Activated CD8-positive, alpha-beta memory T cell treated with anti-CD3 and anti-CD28 coated beads for 48 hours (primary cell): Measurements from ENCODE around the gene LAMA2.
"Not testable (repeated sequence)": the region's sequence is repeated elsewhere in the genome, so short reads cannot be mapped to it uniquely, and the experiment has no call there.

Experiments
- DNase-seq, 3 experiments: peaks; one replicate each; pipeline ENCODE4 v3.0.0-alpha.2; 2020; ENCODE audit warnings: low read depth in 2 of 3, low spot score in 2 of 3

LAMA2 gene

DNA sequence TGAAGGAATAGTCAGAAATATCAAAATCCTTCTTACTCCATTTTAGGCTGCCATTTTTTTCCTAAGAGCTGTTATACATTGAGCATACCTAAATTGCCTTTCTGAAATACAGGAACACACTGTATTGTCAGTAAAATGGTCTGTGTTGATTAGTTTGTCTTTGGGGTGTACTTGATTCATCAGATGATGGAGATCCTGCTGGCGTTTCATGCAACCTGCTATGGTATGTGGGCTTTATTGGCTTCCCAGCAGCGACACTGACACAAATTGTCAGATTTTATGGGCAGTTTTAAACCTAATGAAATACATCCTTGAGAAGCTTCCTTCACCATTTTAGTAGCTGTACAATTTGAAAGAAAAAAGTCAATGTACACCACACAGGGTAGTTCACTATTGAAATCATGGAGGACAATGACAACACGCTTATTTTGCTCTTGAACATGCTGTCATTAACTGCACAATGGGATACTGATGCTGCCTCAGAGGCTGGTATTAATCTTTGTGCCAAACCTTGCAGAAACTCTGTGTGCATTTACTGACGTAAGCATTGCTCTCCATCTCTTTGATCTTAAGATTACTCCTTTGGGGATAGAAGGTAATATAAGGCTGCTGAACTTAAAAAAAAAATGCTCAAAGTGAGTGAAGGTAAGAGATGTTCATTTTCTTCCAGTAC is 124.9 kb downstream of the LAMA2 start:
- no peak for DNase-seq

DNA sequence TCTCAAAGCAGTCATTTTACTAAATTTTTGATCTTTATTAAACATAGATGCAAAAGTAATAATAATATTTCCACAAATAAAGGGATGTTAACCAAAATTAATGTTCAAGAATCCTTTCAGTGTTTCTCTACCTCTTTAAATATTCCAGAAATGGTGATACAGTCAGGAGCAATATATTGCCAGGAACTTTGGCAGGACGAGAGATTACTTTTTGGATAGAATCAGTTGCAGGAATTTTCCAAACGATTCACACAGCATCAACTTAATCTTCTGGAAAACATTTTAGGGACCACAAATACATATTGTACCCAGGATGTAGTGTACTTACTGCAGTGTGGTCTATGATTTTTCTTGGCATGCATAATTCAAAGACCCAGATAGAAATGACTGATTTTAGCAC is 125.7 kb downstream of the LAMA2 start:
- DNase-seq = no peak

DNA sequence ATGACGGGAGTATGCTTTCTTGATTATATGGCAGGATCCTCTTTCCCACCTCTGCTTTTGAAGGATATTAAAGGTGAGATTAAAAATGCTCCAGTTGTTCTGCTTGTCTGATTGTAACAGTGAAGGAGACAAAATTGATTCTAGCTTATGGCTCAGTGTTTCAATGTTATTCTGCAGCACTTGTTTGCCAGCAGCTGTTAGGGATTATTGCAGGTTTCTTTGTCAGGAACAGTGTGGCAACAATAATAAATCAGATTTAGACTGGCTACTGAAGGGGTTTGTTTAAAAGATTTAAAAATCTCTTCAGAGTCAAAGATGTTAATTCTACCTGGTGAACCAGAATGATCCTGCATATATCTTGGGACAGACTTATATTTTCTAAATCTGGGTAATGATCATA is 126.9 kb downstream of the LAMA2 start:
- DNase-seq = no peak

DNA sequence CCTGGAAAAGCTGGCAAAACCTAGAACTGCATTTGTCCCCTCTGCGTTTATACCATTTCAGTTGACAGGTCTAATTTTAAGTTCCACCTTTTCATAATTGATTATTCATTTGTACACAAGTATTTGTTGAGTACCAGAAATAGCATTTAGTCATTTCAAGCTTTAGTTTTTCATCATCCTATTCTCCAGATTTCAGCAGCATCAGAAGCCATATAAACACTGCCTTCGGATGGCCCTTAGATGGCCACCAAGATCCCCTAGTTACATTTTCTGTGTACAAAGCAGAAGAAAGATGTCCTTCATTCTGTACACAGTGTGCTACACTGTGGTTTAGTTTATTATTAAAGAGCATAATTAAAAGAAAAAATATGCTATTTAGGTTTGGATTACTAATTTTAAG is 131.4 kb downstream of the LAMA2 start:
- DNase-seq = no peak

DNA sequence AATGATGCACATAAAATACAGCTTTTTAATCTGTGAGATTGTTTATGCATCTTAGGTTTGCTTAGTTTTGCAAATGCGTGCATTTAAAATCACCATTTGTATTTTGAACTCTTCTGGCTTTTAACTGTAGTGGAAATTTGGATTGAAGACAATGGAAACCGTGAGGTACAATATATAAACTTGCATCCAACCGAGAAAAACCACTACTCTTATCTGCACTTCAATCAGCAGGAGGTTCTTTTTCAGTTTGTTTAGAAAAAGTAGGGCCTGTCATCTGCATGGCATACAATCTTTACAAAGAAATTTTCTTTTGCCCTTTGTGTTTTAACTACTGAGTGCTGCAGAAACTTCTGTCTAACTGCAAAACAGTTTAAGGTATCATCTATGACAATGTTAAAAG is 132.8 kb downstream of the LAMA2 start:
- DNase-seq = no peak

DNA sequence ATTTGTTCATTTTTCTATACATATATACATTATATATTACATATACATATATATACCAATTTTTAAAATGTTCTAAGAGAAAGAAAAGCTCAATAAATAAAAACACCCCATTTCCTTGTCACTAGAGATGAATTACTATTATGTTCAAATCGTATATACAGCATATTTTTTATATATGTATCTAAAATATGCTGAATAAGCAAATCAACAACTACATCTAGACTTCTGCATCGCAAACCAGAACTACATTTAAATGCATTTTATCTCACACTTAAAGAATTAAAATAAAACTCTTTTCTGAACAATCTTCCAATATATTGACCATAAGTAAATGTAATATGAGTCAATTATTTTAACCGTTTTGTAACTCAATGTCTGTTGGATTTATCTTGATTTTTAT is 133.9 kb downstream of the LAMA2 start:
- no peak for DNase-seq

DNA sequence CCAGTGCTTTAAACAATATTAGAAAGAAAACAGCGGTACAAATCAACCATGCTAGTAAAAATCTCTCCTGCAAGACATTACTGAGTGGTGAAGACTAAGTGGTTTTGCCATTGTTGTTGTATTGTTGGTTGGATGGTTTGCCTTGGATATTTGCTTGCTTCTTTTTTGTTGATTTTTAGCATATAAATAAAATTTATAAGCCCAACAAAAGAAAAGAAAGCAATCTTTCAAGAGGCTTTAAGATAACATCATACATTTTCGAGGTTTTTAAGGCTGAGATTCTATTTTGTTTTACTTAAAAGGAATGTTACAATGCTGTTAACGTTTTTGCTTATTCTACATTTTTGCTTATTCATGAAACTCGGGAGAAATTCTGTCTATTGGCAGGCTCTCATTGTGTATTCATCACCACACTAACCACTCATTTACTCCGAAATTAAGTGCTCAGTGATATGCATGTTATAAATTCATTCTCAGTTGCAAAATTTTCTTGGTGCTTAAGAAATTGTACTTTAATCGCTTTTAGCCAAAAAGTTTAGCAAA is 139.1 kb downstream of the LAMA2 start:
- no peak for DNase-seq

DNA sequence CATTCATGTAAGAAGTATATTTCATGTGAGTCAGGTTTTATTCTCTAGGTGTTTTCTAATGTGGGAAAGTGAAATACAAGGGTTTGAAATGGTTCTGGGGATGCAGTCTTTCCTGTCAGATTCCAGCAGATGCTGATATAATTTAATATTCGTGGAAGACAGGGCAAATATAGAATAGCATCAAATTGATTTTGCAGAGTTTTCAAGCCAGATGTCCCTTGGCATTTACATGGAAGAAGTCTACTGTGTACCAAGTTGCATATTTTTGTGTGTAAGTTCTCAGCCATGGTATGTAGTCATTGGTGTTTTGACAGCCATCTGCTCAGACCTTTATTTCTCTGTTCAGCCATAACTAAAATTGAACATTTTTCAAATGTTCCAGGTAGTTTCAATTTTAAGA is 143.7 kb downstream of the LAMA2 start:
- no peak for DNase-seq

DNA sequence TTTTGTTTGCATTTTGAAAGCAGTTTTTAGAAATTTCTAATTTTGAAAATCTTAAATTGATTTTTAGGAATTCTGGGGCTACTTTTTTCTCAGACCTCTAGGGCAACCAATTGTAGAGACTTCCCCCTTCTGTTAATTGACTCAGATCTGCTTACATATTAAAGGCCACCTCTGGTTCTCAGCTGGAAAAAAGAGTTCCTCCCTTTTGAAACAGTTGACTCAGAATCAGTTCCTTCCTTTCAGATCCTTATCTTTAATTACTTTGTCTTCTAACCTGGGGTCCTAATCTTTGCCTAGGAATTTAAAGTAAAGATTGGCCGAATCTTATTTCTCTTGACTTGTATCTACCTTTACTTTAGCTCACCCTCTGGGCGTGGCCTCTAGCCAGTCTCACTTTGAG is 146.8 kb downstream of the LAMA2 start:
- DNase-seq = no peak

DNA sequence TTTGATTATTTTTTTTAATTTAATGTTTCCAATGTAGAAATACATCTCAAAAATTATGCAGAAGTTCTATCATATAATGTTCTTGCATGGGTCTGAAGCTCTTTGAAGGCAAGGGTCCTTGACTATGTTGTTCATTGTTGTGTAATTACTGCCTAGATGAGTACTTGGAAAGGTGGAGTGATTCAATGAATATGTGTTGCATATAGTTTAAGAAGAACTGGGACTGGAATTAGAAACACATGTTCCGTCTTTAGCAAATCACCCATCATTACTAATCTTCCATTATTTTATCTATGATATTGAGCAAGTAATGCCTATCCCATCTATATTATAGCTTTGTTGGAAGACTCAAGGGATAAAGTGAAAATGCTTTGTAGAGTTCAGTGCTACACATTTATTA is 147.3 kb downstream of the LAMA2 start:
- DNase-seq = no peak

DNA sequence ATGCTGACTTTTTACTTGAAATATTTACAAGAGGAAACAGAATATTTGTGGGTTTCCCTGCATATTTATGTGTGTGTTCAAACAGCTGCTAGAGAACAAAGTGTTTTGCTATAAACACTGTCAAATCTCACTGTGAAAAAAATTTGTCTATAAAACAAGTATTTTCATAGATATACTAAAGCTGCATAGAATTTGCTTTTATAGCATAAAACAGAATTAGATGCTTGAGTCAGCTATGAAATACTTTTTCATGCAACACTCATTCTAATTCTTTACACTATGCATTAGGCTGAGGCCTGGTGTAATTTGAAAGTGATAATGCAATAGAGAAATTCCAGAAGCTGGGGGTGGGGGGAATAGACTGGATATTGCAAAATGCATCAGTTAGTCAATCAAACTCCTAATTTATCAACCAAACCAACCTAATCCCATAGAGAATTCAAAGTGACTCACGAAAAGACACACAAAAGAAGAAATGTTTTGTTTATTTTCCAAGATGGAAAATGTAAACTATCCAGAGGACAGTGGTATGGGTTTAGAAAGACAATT is 148.2 kb downstream of the LAMA2 start:
- no peak for DNase-seq

DNA sequence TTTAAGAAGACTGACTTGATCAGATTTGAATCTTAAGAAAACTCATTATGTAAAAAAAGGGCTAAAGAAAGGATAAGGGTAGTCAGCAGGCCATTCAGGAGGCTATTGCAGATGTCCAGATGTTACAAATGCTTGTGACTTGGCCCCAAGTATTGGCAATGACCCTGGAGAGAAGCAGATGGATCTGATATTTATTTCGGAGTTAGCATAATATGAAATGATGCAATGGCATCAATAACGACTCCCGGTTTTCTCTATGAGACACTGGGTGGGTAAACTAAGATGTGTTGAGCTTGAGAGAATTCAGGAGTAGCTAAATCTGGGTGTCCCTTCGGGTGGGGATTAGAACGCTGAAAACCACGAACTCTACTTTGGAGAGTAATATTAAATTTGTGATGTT is 149.7 kb downstream of the LAMA2 start:
- no peak for DNase-seq

DNA sequence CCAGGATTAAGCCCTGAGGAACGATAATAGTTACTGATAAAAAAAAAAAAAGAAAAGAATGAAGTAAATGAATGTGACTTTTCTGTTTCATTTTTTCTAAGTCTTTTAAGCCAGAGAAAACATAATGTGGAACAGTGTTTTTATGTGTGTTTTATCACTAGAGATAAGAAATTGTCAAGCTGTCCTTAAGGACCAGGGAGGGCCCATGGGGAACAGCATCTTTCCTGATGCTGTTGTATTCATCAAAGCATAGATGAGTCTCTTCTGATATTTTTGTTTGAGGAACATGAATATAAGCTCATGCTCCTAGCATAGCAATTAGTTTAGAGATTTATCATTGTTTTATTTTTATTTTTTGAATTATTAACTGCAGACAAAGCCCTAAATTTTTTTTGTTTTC is 150.2 kb downstream of the LAMA2 start:
- DNase-seq = no peak

DNA sequence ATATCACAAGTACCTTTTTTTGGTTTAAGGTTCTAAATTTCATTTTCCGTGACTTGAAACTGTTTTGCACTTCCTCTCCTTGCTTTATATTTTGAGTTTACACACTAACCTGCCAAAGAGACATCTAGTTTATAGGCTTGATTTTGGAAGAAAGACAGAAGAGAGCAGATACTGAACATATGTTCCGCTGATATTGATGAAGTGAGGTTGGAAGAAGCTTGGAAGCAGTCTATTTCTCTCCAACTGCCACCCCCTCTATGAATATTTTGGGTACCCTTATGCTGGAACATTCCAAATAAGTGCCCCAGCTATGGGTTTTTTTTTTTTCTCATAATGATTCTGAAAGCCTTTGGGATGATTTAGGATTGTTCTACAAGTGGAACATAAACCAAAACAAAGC is 150.6 kb downstream of the LAMA2 start:
- no peak for DNase-seq

DNA sequence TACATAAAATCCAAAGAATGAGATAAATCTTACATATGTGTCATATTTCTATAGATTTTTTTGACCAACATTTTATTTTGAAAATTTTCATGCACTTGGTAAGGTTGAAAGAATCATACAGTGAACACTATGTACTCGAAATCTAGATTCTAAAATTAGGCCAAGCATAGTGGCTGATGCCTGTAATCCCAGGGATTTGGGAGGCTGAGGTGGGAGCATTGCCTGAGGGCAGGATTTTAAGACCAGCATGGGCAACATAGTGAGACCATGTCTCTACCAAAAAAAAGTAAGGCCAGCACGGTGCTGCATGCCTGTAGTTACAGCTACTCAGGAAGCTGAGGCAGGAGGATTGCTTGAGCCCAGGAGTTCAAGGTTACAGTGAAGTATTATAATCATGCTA is 158.6 kb downstream of the LAMA2 start:
- DNase-seq = no peak

DNA sequence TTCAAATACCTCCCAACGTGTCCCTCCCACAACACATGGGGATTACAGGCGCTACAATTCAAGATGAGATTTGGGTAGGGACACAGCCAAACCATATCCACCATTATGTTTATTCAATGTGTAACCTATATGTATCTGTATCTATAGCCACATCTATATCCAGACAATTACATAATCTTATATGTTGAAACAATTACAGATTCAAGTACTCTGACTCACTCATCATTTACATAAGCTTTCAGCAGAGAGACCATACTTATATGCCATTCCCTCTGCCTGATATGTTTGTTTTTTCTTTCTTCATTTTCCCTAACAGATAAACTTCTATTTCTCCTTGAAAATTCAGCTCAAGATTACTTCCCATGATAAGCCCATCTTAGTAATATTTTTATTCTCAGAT is 163.6 kb downstream of the LAMA2 start:
- DNase-seq = no peak

DNA sequence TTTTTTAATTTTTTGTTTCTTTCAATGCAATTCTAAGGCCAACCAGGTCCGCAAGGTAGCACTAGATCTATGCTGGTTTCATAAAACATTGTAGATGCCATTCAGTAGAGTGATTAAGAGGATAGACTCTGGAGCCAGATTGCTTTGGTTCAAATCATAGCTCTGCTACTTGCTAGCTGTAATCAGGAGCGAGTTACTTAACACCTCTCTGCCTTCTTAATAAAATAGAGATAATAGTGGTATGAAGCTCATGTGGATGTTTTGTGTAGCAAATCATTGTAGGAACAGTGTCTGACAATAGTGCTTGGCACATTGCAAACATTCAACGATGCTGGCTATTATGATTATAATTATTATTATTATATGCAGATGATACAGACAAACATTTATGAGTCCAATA is 164.9 kb downstream of the LAMA2 start:
- no peak for DNase-seq

DNA sequence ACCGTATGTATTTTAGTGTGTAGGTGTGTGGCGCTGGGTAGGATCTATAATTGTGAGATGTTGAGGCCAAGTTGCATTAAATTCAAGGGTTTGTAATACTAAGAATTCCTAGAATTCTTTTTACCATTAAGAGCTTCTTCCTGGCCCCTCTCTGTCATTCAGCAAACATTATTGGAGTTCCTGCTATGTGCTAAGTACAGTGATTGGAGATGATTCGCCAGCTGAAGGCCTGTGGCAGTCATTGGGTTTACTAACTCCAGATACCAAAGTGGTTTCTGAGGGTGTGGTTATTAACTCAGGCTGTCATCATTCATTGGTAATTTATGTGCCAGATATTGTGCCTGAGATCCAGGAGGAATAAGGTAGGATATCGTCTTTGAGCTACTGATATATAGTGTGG is 167.1 kb downstream of the LAMA2 start:
- DNase-seq = no peak

DNA sequence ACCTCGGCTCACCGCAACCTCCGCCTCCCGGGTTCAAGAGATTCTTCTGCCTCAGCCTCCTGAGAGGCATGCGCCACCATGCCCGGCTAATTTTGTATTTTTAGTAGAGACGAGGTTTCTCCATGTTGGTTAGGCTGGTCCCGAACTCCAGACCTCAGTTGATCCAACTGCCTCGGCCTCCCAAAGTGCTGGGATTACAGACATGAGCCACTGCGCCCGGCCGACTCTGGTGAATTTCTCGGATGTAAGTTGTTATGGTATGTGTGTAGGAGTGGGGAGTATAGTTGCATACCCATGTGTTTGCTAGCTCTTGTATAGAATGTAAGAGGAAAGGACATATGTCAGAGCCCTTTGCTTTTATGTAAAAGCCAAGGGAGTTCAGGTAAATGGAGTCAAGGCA is 170.2 kb downstream of the LAMA2 start:
- DNase-seq = not testable (repeated sequence)

DNA sequence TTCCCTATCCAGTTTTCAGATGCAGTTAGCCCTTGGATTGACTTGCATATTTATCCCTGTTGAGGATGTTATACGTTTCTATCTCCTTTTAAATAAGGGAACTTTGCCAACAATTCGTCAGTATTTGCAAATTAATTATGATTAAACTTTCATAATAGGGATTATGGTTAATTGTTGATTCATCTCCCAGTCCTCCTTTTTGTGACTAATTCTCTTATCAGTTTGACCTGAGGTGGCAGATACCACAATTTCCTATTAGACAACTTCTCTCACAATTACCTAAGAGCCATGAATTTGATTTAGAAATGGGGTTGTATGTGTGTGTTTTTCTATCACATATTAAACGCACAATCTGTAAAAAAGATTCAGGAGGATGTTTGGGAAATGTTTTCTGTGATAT is 172.9 kb downstream of the LAMA2 start:
- DNase-seq = no peak

DNA sequence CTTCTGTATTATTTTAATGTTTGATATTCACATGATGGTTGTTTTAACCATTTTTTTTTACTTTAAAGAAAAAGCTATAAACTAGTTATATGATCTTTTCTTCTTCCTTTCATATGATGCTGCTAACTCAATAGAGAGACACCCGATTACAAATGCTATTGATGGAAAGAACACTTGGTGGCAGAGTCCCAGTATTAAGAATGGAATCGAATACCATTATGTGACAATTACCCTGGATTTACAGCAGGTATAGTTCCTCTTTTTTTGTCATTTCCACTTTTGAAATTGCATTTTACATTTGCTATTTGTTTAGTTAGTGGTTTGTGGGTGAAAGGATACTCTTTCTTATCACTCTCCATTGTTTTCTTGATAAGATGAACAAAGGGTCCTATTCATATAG is 176.7 kb downstream of the LAMA2 start:
- DNase-seq = no peak

DNA sequence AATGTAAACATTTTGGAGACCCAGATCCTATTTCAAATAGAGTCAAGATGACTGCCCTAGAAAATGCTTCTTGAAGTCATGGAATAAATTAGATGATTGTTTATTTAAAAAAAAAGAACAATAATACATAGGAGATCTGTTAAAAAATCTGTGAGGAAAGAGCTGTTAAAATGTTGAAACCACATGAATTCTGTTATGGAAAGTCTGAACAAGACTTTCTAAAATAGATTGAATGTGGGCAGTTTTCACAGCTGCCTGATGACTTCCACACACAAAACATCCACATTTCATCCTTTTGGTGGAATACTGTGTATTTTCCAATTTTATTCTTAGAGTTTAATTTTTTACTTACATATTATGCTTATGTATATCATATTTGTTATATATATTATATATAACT is 186.1 kb downstream of the LAMA2 start:
- no peak for DNase-seq

DNA sequence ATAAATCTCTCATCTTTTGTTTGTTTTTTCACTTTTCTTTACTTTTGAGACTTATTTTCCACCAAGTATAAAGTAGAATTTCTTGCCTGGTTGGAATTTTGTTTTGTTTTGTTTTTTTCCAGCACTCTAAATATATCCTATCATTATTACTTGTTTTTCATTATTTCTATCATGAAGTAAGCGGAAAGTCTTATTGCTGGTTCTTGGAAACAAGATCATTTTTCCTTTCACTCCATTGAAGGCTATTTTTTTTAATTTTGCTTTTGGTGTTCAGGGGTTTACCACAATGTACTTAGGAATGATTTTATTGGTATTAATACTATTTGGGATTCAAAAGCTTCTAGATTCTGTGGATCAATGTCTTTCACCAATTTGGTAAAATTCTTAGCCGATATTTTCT is 190.1 kb downstream of the LAMA2 start:
- no peak for DNase-seq
